IPS-20b (cell line): ENCODE results near the gene WASF2.

Experiments
- H3K27ac ChIP-seq: one replicate; pipeline ENCODE4 v1.5.1; 2013; ENCODE audit warnings: low read length
- H3K27me3 ChIP-seq: 2 replicates; pipeline ENCODE4 v1.6.1; 2013; ENCODE audit warnings: mild to moderate bottlenecking, low read length, inconsistent platforms; ENCODE audit not compliant: insufficient read depth
- H3K36me3 ChIP-seq: 2 replicates; pipeline ENCODE4 v1.6.1; 2013; ENCODE audit warnings: low read depth, mild to moderate bottlenecking, inconsistent platforms, low read length, moderate library complexity; ENCODE audit not compliant: insufficient read depth
- H3K4me1 ChIP-seq: 2 replicates; pipeline ENCODE4 v1.6.1; 2013; ENCODE audit warnings: mild to moderate bottlenecking, control low read depth, inconsistent platforms, low read length, moderate library complexity; ENCODE audit not compliant: insufficient read depth
- H3K4me3 ChIP-seq: 2 replicates; pipeline ENCODE4 v1.5.1; 2013; ENCODE audit warnings: mild to moderate bottlenecking, low read length, inconsistent platforms
- H3K9ac ChIP-seq: 2 replicates; pipeline ENCODE4 v1.6.1; 2013; ENCODE audit warnings: low read depth, mild to moderate bottlenecking, inconsistent platforms, low read length, moderate library complexity
- H3K9me3 ChIP-seq: 2 replicates; pipeline ENCODE4 v1.6.1; 2013; ENCODE audit warnings: mild to moderate bottlenecking, low read depth, low read length, inconsistent platforms; ENCODE audit not compliant: insufficient read depth

WASF2 gene

GRCh38 chr1:27361553-27361952 lies 128.4 kb downstream of the WASF2 start:
- H3K9ac ChIP-seq = no peak overlapping the region
- no peaks in the 10 kb centered on the region for H3K9me3 ChIP-seq
- peaks cover 49% of the 10 kb centered on the region for H3K27me3 ChIP-seq
- peaks cover 6% of the 10 kb centered on the region for H3K4me1 ChIP-seq
- no peak overlapping the region for H3K27ac ChIP-seq
- H3K4me3 ChIP-seq = no peak overlapping the region
- no peaks in the 10 kb centered on the region for H3K36me3 ChIP-seq

DNA sequence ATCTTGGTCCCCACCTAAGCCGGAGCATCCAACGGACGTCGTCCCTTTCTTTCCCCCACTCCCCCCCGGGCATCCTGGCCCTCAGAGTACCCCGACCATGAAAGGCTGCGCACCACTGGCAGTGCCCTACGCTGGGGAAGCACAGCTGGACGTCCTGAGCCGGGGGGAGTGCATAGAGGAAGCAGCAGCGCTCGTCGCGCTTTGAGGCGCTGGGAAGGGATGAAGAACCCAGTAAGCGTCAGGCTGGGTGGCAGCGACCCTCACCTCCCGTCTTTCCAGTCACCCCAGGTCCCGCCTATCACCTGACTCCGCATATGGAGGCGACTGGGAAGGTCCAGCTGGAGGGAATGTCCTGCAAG lies 128.9 kb downstream of the WASF2 start:
- peak overlapping the region; percentile 32; the same call in 1 of the 2 replicates for H3K9ac ChIP-seq
- H3K27me3 ChIP-seq = peaks cover 49% of the 10 kb centered on the region
- peak overlapping the region; percentile 77 for H3K4me3 ChIP-seq
- no peaks in the 10 kb centered on the region for H3K9me3 ChIP-seq
- H3K27ac ChIP-seq = no peak overlapping the region
- H3K4me1 ChIP-seq = peaks cover 6% of the 10 kb centered on the region
- H3K36me3 ChIP-seq = no peaks in the 10 kb centered on the region

DNA sequence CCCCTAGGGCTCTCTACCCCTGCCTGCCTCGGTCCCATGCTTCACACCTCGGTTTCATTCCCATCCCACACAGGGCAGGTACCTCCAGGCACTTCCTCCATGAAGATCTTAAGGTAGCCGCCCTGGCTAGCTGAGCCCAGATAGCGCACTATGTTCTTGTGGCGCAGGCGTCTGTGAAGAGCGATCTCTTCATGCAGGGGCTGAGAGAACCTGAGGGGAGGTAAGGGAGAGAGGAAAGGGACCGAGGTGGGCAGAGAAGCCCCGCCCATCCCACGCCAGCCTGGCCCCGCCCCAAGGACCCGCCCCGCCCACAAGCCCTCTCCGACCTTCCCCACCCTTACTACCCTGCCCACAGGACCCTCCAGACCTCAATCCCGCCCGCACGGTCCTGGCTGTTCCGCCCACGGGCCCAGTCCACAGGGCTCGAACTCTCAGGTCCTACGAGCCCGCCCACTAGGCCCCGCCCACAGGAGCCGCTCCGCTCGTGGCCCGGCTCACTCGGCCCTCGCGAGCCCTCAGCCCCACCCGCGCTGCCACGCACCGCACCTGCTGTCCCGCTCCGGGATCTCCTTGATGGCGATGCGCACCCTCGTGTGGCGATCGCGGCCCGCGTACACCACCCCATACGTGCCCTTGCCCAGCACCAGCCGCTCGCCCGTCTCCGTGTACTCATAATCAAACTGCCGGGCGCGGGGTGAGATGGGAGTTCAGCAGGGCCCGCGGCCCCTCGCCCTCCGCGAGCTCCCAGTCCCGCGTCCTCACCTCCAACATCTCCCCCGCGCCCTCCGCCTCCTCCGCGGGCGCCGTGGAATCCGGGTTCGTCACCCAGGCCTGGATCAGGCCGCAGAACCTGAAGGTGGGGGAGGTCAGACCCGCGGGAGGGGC lies 129.6 kb downstream of the WASF2 start:
- peak overlapping the region; percentile 77 for H3K4me3 ChIP-seq
- H3K4me1 ChIP-seq = peaks cover 6% of the 10 kb centered on the region
- H3K36me3 ChIP-seq = no peaks in the 10 kb centered on the region
- peaks cover 49% of the 10 kb centered on the region for H3K27me3 ChIP-seq
- peak overlapping the region; percentile 32; the same call in 1 of the 2 replicates for H3K9ac ChIP-seq
- H3K27ac ChIP-seq = no peak overlapping the region
- H3K9me3 ChIP-seq = no peaks in the 10 kb centered on the region

DNA sequence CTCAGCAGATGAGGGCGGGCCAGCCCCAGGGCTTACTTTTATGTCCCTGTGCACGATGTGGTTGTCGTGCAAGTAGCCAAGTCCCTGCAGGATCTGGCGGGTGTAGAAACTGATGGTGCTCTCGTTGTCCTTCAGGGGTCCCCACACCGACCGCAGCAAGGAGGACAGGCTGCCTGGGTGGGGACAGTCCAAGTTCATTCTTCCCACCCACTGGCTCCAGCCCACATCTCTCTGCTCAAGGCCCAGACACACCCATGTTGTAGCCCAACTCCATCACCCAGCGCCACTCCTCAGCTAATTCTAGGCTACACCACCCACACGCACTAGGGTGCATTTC lies 130.2 kb downstream of the WASF2 start:
- Histone ChIP-seq H3K4me3 (peak overlapping the region; percentile 77), H3K36me3 (no peaks in the 10 kb centered on the region), H3K9ac (no peak overlapping the region), H3K27me3 (peaks cover 49% of the 10 kb centered on the region), H3K4me1 (peaks cover under 1% of the 10 kb centered on the region; the same call in 1 of the 2 replicates), H3K9me3 (no peaks in the 10 kb centered on the region), H3K27ac (no peak overlapping the region)

DNA sequence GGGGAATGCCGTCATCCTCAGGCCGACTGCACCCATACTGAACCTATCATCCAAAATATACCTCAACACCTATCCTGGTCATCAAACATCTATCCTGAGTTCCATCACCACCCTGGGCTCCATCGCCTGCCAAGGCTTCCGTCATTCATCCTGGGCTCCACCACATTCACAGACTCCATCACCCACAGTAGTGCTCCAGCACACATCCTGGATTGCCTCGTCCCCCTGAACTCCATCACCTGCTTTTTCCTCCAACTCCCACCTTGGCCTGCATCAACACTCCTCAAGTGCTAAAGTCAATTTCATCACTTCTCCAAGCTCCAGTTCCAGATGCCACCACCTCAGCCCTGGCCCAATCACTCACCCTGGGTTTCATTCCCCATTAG lies 131.0 kb downstream of the WASF2 start:
- no peak overlapping the region for H3K4me3 ChIP-seq
- peaks cover 49% of the 10 kb centered on the region for H3K27me3 ChIP-seq
- no peaks in the 10 kb centered on the region for H3K9me3 ChIP-seq
- no peaks in the 10 kb centered on the region for H3K4me1 ChIP-seq
- no peaks in the 10 kb centered on the region for H3K36me3 ChIP-seq
- no peak overlapping the region for H3K9ac ChIP-seq
- no peak overlapping the region for H3K27ac ChIP-seq

GRCh38 chr1:27358038-27358927 lies 131.7 kb downstream of the WASF2 start:
- no peaks in the 10 kb centered on the region for H3K4me1 ChIP-seq
- no peak overlapping the region for H3K4me3 ChIP-seq
- no peaks in the 10 kb centered on the region for H3K9me3 ChIP-seq
- no peak overlapping the region for H3K9ac ChIP-seq
- peaks cover 49% of the 10 kb centered on the region for H3K27me3 ChIP-seq
- no peak overlapping the region for H3K27ac ChIP-seq
- H3K36me3 ChIP-seq = no peaks in the 10 kb centered on the region

DNA sequence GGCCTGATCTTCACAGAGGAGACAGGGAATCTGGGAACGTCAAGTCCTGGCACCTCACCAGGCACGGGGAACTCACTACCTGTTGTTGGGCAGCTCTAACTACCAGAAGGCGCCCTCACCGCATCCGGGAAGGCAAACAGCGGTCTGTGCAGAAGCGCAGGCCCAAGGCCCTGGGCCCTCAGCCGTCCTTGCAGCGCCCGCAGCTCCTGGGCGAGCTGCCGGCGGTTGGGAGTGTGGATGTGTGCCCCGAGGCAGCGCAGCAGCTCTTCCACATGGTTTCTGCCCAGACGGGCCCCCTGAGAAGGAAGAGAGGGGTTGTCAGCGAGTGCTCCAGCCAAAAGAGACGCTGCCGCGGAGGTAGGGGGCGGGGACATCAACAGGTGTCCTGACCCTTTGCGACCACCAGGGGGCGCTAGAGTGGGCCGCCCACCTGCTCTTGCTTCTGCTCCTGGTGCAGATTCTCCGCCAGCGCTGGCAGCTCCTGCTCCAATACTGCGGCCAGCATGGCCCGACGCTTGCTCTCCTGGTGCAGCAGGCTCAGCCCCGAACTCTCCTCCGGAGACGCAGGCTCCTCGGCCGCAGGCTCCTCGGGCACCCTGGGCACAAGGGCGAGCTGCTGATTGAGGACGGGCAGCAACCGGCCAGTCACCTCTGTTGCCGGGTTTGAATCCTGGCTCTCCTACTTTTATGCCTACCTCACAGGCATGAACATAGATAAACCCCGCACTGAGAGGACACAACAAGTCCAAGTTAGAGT lies 132.5 kb downstream of the WASF2 start:
- no peaks in the 10 kb centered on the region for H3K9me3 ChIP-seq
- peak overlapping the region; percentile 45; the same call in 1 of the 2 replicates for H3K4me3 ChIP-seq
- peaks cover 49% of the 10 kb centered on the region for H3K27me3 ChIP-seq
- no peaks in the 10 kb centered on the region for H3K36me3 ChIP-seq
- no peak overlapping the region for H3K27ac ChIP-seq
- H3K9ac ChIP-seq = no peak overlapping the region
- no peaks in the 10 kb centered on the region for H3K4me1 ChIP-seq

DNA sequence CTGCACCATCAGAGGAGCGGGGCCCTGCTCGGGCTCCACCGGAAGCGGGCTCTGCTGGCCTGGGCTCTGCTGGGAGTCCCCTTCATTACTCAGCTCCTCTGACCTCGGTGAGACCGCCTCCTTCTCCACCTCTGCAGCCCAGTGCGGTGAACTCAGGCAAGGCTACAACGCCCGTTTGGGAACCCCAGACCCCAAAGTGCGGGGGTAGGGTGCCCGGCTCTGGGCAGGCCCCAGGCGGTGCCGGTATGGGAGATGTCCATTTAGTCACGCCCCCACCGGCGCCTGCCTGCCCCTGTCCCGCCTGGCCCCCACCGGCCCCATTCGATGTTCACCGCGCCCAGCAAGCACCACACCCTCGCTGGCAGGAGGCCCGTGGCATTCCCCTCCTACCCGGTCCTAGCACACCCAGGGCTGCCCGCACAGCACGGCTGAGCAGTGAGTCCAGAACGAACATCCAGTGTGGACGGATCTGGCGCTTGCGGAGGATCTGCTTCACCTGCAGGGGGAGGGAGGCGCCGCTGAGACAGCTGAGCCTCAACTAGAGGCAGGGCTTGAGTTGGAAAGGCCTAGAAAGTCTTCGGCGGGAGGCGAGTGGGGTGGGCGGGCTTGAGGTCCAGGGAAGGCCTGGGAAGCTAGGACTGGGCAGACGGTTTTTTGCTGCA lies 133.2 kb downstream of the WASF2 start:
- no peak overlapping the region for H3K27ac ChIP-seq
- H3K9ac ChIP-seq = no peak overlapping the region
- no peaks in the 10 kb centered on the region for H3K9me3 ChIP-seq
- no peaks in the 10 kb centered on the region for H3K36me3 ChIP-seq
- H3K27me3 ChIP-seq = peaks cover 42% of the 10 kb centered on the region
- no peaks in the 10 kb centered on the region for H3K4me1 ChIP-seq
- H3K4me3 ChIP-seq = peak overlapping the region; percentile 45; the same call in 1 of the 2 replicates

DNA sequence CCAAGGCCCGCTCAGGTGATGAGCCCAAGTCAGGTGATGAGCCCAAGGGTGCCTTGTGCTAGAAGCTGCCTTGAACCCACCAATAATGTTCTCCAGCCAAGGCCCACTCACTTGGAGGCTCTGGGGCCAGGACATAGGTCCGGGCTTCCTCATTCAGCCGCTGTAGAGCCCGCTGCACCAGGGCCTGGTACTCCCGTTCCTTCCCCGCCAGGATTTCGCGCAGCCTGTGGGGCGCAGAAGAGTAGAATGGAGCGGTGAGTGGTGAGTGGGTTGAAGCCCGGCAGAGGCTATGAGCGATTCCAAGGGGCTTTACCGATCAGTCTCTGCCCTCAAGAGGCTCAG lies 133.7 kb downstream of the WASF2 start:
- H3K4me3 ChIP-seq = no peak overlapping the region

GRCh38 chr1:27355683-27356082 lies 134.3 kb downstream of the WASF2 start:
- Histone ChIP-seq H3K4me1 (no peaks in the 10 kb centered on the region), H3K9ac (no peak overlapping the region), H3K4me3 (no peak overlapping the region), H3K9me3 (no peaks in the 10 kb centered on the region), H3K27me3 (peaks cover 34% of the 10 kb centered on the region), H3K27ac (no peak overlapping the region), H3K36me3 (no peaks in the 10 kb centered on the region)

More for the DNA sequence above, 133.7 kb downstream of the WASF2 start:
- H3K27me3 ChIP-seq = peaks cover 37% of the 10 kb centered on the region
- no peak overlapping the region for H3K27ac ChIP-seq
- H3K9me3 ChIP-seq = no peaks in the 10 kb centered on the region
- H3K36me3 ChIP-seq = no peaks in the 10 kb centered on the region
- H3K4me1 ChIP-seq = no peaks in the 10 kb centered on the region
- H3K9ac ChIP-seq = no peak overlapping the region
